Peyer's patch (tissue), 4 donors: ENCODE measurements around the gene PPM1M. TPM values are rescaled to one million over a fixed set of nuclear protein-coding genes. Genes with fewer than 3 reads are reported as not detected.
A peak's percentile ranks its signal among the peaks of the same experiment; 100 is the strongest.

Source experiments
- DNase-seq, 3 donors: peaks; one replicate each; pipeline ENCODE4 v3.0.0-alpha.2; 2017 to 2019
- H3K27ac ChIP-seq, 4 donors: fragments of 200-600 bp; sonication (generic); one replicate each; pipeline ENCODE4 v1.5.1; 2016 to 2019
- H3K27me3 ChIP-seq, 2 donors: fragments of 200-600 bp; sonication (generic); one replicate each; pipeline ENCODE4 v1.5.1; 2019
- H3K36me3 ChIP-seq, 3 donors: fragments of 200-600 bp; sonication (generic); one replicate each; pipeline ENCODE4 v1.5.1; 2016 to 2019
- H3K4me1 ChIP-seq, 4 donors: fragments of 200-600 bp; sonication (generic); one replicate each; pipeline ENCODE4 v1.5.1; 2016 to 2019
- H3K4me3 ChIP-seq, 4 donors: fragments of 200-600 bp; sonication (generic); 1 replicate in 3 of 4; 2 replicates in 1 of 4; pipeline ENCODE4 v1.5.1; 2016 to 2019; ENCODE audit warnings: mild to moderate bottlenecking in 1 of 4
- H3K9me3 ChIP-seq, 4 donors: fragments of 200-600 bp; sonication (generic); one replicate each; pipeline ENCODE4 v1.5.1; 2016 to 2019; ENCODE audit warnings: mild to moderate bottlenecking in 1 of 4
- POLR2A ChIP-seq, 2 donors: fragments of 450-650 bp; IDR thresholded peaks; one replicate each; pipeline ENCODE4 v1.5.1; 2017; ENCODE audit warnings: antibody characterized with exemption in 2 of 2, mild to moderate bottlenecking in 2 of 2, moderate library complexity in 2 of 2
- total RNA-seq, 4 donors: library from RNA; depleted of rRNA; stranded (reverse); fragments of >200 nt; gene quantifications; one replicate each; pipeline ENCODE4 v1.1.0, GENCODE V29; 2016
- TF ChIP-seq, protein P1 (sequence below), 6 experiments: fragments of 450-650 bp in 4 of 6; fragments of 200-600 bp in 2 of 6; sonication (generic) in 1 of 6; IDR thresholded peaks; one replicate each; pipeline ENCODE4 v1.5.1; 2017 to 2019; ENCODE audit warnings: antibody characterized with exemption in 6 of 6, mild to moderate bottlenecking in 3 of 6, moderate library complexity in 1 of 6

PPM1M gene
- total RNA-seq, 4 donors from 2014 or later: 4.0 to 32.2 (median 6.7) TPM

DNA sequence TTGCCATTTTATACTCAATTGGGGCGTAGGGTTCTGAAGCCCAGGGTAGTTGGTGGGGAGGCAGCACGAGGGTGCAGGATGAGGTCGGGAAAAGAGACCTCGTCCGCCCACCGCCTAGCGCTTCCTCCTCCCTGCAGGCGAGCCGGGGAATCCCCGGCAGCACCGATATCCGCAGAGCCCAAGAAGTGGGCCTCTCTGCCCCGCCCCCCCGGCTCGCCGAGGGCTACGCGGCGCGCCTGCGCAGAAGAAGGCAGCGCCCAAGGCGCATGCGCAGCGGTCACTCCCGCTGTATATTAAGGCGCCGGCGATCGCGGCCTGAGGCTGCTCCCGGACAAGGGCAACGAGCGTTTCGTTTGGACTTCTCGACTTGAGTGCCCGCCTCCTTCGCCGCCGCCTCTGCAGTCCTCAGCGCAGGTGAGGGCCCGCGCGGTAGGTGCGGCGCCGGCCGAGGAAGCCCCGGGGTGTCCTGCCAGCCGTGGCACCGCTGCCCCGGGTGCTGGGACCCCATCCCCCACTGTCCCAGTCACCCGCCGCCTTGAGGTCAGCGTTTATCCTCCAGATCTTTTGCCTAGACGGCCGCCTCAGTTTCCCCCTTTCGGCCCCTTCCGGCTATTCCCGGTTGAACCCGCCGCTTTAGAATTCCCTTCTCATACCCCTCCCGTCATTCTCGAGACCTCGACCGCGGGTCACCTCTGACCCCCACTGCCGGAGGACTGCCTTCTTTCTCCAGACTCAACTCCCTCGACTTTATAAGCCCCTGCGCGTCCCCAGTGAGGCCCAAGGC lies 47.5 kb upstream of the PPM1M start, which contains the start of gene ALAS1:
TSS of gene ALAS1 (plus strand) at position 319 of the 784 bp plus-strand sequence. CDS start 1,082 bp downstream, outside the sequence.
- H3K4me1 ChIP-seq: peaks cover 3 to 60% (median 21%) of the 10 kb centered on the region in 4 donors

DNA sequence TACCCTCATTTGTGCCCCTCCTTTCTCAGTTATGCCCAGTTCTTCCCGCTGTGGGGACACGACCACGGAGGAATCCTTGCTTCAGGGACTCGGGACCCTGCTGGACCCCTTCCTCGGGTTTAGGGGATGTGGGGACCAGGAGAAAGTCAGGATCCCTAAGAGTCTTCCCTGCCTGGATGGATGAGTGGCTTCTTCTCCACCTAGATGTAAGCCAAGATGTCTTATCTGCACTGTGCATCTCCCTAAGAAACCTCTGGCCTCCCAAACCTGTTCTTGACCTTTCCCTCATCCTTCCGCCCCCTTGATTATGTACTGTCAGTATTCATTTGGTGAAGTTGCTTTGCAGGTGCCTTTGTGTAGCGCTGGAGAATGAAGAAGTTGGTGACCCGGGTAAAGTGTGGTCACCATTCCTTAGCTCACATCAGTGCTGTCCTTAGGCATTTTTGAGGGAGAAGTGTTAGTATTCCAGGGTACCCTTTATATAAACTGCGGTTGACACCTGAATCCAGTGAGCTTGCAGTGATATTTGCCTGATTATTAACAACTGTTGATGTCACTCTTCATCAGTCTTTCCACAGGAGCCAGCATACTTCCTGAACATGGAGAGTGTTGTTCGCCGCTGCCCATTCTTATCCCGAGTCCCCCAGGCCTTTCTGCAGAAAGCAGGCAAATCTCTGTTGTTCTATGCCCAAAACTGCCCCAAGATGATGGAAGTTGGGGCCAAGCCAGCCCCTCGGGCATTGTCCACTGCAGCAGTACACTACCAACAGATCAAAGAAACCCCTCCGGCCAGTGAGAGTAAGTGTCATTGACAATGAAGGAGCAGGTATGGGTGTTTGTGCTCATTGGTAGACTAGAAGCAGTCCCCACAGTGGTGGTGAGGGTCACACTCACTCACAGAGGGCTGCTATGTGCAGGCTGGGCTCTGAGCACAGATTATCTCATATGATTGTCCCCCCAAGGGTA lies 46.6 kb upstream of the PPM1M start:
- H3K4me1 ChIP-seq: peaks cover 3 to 58% (median 21%) of the 10 kb centered on the region in 4 donors
- H3K9me3 ChIP-seq: no peaks in the 10 kb centered on the region
- H3K4me3 ChIP-seq: peak overlapping the region; percentile 69 to 93 (median 79)
- TF ChIP-seq, protein P1, sequence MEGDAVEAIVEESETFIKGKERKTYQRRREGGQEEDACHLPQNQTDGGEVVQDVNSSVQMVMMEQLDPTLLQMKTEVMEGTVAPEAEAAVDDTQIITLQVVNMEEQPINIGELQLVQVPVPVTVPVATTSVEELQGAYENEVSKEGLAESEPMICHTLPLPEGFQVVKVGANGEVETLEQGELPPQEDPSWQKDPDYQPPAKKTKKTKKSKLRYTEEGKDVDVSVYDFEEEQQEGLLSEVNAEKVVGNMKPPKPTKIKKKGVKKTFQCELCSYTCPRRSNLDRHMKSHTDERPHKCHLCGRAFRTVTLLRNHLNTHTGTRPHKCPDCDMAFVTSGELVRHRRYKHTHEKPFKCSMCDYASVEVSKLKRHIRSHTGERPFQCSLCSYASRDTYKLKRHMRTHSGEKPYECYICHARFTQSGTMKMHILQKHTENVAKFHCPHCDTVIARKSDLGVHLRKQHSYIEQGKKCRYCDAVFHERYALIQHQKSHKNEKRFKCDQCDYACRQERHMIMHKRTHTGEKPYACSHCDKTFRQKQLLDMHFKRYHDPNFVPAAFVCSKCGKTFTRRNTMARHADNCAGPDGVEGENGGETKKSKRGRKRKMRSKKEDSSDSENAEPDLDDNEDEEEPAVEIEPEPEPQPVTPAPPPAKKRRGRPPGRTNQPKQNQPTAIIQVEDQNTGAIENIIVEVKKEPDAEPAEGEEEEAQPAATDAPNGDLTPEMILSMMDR (IDR thresholded peaks at IDR 0.05): no peak
- no peak for TF ChIP-seq POLR2A (IDR thresholded peaks at IDR 0.05)
- H3K36me3 ChIP-seq: peaks cover 0 to 22% (median 0%) of the 10 kb centered on the region in 3 donors
- DNase-seq: peak in 1 of 3 donors; percentile 41
- H3K27me3 ChIP-seq: no peaks in the 10 kb centered on the region
- H3K27ac ChIP-seq: peak overlapping the region; percentile 83 to 91 (median 89)

More for the DNA sequence above, 47.5 kb upstream of the PPM1M start, which contains the start of gene ALAS1:
- peak within 1 kb of the TSS; percentile 69 to 93 (median 79) for H3K4me3 ChIP-seq
- H3K36me3 ChIP-seq: peaks cover 0 to 13% (median 0%) of the 10 kb centered on the region in 3 donors
- peak within 1 kb of the TSS; percentile 83 to 91 (median 89) for H3K27ac ChIP-seq
- H3K27me3 ChIP-seq: no peaks in the 10 kb centered on the region
- DNase-seq: peak; percentile 92 to 98 (median 97)
- H3K9me3 ChIP-seq: no peaks in the 10 kb centered on the region
- TF ChIP-seq, protein P1 (IDR thresholded peaks at IDR 0.05): peak in 5 of 6 experiments; percentile 7 to 44 (median 41)
- peak; percentile 96 to 98 for TF ChIP-seq POLR2A (IDR thresholded peaks at IDR 0.05)

DNA sequence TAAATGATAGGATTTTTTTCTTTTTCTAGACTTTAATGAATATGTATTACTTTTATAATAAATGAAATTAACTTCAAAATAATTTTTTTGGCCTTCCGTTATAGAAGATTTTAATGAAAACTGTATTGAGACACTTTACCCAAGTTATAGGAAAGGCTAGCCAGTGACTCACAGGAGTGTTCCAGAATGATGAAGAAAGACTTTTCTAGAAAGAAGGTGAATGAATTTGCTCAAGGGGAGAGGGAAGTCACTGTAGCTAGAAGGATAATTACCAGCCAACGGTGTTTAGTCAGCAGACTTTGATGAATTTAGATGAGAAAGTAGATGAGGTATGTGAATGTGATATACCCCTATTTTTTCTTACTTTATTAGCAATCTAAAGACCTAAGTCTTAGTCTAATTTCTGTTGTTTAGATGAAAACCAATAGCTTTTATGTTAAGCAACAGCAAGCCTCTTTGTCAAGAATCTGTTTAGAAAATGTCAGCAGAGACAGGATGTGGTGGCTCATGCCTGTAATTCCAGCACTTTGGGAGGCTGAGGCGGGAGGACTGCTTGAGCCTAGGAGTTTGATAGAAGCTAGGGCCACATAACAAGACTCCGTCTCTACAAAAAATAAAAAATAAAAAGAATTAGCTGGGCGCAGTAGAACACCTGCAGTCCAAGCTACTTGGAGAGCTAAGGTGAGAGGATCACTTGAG lies 44.4 kb upstream of the PPM1M start:
- H3K4me1 ChIP-seq: peaks cover 3 to 49% (median 20%) of the 10 kb centered on the region in 4 donors
- no peak for DNase-seq
- TF ChIP-seq, protein P1 (IDR thresholded peaks at IDR 0.05): no peak
- no peak for TF ChIP-seq POLR2A (IDR thresholded peaks at IDR 0.05)
- no peak overlapping the region for H3K27ac ChIP-seq
- no peak overlapping the region for H3K4me3 ChIP-seq
- H3K9me3 ChIP-seq: no peaks in the 10 kb centered on the region
- H3K36me3 ChIP-seq: peaks cover 0 to 44% (median 0%) of the 10 kb centered on the region in 3 donors
- H3K27me3 ChIP-seq: no peaks in the 10 kb centered on the region

DNA sequence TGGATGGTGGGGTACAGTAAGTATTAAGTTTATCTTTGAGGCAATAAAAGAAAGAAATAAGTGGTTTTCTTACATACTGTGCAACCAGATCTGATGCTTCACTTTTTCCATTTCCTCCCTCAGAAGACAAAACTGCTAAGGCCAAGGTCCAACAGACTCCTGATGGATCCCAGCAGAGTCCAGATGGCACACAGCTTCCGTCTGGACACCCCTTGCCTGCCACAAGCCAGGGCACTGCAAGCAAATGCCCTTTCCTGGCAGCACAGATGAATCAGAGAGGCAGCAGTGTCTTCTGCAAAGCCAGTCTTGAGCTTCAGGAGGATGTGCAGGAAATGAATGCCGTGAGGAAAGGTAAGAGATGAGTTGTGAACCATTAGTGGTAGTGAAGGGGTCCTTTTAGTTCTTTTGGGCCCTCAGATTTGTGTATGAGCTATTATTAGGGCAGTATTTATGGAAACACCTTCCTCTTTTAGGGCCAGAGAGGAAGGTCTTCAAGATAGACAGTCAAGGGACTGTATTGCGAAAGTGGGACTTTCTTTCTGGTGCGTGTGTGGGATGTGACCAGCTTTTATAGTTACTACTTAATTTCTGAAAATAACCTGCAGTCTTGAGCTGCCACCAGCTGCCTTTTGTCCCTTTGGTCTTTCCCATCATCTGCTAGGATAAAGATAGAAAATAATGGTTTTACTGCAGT lies 43.0 kb upstream of the PPM1M start:
- Histone ChIP-seq H3K4me1 (peaks cover under 1 to 35% (median 11%) of the 10 kb centered on the region in 4 donors), H3K27me3 (no peaks in the 10 kb centered on the region), H3K27ac (peak overlapping the region in 2 of 4 donors; percentile 7 to 8), H3K36me3 (peaks cover 0 to 58% (median 0%) of the 10 kb centered on the region in 3 donors), H3K9me3 (no peaks in the 10 kb centered on the region), H3K4me3 (no peak overlapping the region)
- TF ChIP-seq, protein P1 (IDR thresholded peaks at IDR 0.05): no peak
- TF ChIP-seq POLR2A (IDR thresholded peaks at IDR 0.05): no peak
- no peak for DNase-seq
